GM19397 (cell line): Measurements from ENCODE around the gene CDH23.
"Not testable (repeated sequence)": the region's sequence is repeated elsewhere in the genome, so short reads cannot be mapped to it uniquely, and the experiment has no call there.

ENCODE experiments used
- ATAC-seq: cut with Tn5 transposase; IDR thresholded peaks from one replicate; pipeline ENCODE4 v1.9.1; 2021; ENCODE audit warnings: mild to moderate bottlenecking, moderate library complexity; ENCODE audit not compliant: unreplicated experiment

Gene CDH23

GRCh38 chr10:71396711-71397295 is at the start of gene CDH23:
CDH23 (plus strand) TSS chr10:71396920; CDS start chr10:71439832, 42,912 bp downstream.
- ATAC-seq = no peak

GRCh38 chr10:71347587-71348395 is 48.9 kb upstream of the CDH23 start:
- ATAC-seq = no peak

- ATAC-seq = no peak
Measured at GRCh38 chr10:71348850-71349249, 47.9 kb upstream of the CDH23 start.

GRCh38 chr10:71349406-71349805 is 47.3 kb upstream of the CDH23 start:
- no peak for ATAC-seq

GRCh38 chr10:71351087-71351486 is 45.6 kb upstream of the CDH23 start:
- no peak for ATAC-seq

- no peak for ATAC-seq
Measured at GRCh38 chr10:71351628-71352319, 44.9 kb upstream of the CDH23 start.

GRCh38 chr10:71353639-71354038 is 43.1 kb upstream of the CDH23 start:
- no peak for ATAC-seq

- no peak for ATAC-seq
Measured at GRCh38 chr10:71354776-71355175, 41.9 kb upstream of the CDH23 start.

GRCh38 chr10:71355886-71356285 is 40.8 kb upstream of the CDH23 start:
- no peak for ATAC-seq

- ATAC-seq = no peak
Measured at GRCh38 chr10:71357792-71358265, 38.9 kb upstream of the CDH23 start.

- ATAC-seq = no peak
Measured at GRCh38 chr10:71358277-71358676, 38.4 kb upstream of the CDH23 start.

GRCh38 chr10:71358906-71359305 is 37.8 kb upstream of the CDH23 start:
- not testable (repeated sequence) for ATAC-seq

GRCh38 chr10:71359364-71360046 is 37.2 kb upstream of the CDH23 start:
- ATAC-seq = peak; percentile 46

- no peak for ATAC-seq
Measured at GRCh38 chr10:71360735-71361134, 36.0 kb upstream of the CDH23 start.

- no peak for ATAC-seq
Measured at GRCh38 chr10:71361581-71361980, 35.1 kb upstream of the CDH23 start.

- ATAC-seq = no peak
Measured at GRCh38 chr10:71362141-71362540, 34.6 kb upstream of the CDH23 start.

GRCh38 chr10:71363936-71364335 is 32.8 kb upstream of the CDH23 start:
- ATAC-seq = no peak

GRCh38 chr10:71365366-71365765 is 31.4 kb upstream of the CDH23 start:
- no peak for ATAC-seq

- ATAC-seq = no peak
Measured at GRCh38 chr10:71366690-71367089, 30.0 kb upstream of the CDH23 start.

GRCh38 chr10:71367271-71367670 is 29.4 kb upstream of the CDH23 start:
- no peak for ATAC-seq

- no peak for ATAC-seq
Measured at GRCh38 chr10:71368176-71368575, 28.5 kb upstream of the CDH23 start.
